Measurements from ENCODE around the gene KLF17.

The KLF17 gene, protein sequence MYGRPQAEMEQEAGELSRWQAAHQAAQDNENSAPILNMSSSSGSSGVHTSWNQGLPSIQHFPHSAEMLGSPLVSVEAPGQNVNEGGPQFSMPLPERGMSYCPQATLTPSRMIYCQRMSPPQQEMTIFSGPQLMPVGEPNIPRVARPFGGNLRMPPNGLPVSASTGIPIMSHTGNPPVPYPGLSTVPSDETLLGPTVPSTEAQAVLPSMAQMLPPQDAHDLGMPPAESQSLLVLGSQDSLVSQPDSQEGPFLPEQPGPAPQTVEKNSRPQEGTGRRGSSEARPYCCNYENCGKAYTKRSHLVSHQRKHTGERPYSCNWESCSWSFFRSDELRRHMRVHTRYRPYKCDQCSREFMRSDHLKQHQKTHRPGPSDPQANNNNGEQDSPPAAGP

DNA sequence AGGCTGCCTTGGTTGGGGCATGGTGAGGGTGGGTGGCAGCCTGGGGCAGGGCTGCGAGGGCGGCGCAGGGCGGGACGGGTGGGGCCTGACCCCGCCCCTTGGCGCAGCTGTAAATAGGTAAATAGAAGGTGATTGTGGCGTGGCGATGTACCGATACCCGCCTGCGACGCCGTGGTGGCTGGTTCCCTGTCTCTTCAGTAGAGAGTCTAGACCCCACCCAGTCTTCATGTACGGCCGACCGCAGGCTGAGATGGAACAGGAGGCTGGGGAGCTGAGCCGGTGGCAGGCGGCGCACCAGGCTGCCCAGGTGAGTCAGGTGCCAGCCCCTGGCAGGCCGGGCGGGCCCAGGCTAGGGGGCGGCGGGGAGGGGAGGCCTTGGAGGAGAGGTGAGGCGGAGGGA is at the start of gene KLF17:
Gene KLF17, plus strand, starts transcription at position 140 of the 400 bp plus-strand sequence. Its CDS starts 87 bp downstream, at position 227.
- no peak for DNase-seq

DNA sequence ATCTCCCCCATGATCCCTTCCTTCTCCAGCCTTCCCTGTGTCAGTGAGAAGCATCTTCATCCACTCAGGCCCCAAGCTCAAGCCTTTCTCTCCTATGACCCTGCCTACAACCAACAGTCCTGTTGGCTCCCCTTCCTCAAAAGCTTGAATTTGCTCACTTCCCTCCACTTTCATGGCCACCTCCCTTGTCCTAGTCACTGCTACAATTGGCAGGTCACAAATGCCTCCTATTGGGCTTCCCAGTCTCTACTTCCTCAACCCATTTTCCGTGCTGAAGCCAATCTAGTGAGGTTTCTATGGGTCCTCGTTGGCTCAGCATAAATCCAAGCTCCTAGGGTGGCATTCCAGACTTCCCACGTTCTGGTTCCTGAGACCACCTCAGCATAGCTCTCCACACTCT is 47.2 kb upstream of the KLF17 start:
- no peak for DNase-seq

DNA sequence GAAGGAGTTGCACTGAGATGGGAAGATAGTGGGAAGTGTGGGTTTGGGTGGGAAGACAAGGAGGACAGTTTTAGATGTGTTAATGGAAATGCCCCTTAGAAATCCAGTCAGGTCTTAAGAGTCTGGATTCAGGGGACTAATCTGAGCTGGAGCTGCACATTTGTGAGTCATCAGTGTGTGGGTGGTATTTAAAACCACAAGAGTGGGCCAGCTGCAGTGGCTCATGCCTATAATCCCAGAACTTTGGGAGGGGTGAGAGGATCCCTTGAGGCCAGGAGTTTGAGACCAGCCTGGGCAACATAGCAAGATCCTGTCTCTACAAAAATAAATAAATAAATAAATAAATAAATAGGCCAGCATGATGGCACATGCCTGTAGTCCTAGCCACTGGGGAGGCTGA is 46.4 kb upstream of the KLF17 start:
- DNase-seq, result no peak

DNA sequence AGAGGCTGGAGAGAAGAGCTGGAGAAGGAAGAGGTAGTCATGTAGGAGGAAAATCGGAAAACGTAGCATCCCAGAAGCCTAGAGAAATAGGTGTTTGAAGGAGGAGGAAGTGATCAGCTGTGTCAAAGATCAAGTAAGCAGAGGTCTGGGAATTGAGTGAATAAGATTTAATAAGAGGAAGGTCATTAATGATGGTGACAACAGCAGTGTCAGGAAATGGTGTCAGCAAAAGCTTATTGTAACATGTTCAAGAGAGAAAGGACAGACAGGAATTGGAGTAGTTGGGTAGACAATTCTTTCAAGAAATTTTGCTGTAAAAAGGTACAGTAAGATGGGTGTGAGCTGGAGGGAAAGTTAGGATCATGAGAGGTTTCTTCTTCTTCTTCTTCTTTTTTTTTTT is 45.8 kb upstream of the KLF17 start:
- no peak for DNase-seq

DNA sequence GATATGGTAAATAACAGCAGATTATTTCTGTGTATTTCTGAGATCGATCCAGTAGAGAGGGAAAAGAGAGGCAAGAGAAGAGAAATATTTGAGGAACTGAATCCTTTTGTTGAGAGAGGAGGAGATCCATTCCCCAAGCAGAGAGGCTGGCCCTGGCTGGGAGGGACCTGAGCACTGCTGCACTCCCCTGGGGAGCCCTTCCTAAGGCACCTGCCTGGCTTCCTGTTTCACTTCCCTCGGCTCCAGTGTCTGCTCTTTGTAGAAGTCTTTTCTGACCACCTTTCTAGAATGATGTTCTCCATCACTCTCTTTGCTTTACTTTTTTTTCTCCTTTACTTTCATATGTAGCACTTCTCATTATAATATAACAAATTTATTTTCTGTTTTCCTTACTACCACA is 45.1 kb upstream of the KLF17 start:
- DNase-seq, result no peak

DNA sequence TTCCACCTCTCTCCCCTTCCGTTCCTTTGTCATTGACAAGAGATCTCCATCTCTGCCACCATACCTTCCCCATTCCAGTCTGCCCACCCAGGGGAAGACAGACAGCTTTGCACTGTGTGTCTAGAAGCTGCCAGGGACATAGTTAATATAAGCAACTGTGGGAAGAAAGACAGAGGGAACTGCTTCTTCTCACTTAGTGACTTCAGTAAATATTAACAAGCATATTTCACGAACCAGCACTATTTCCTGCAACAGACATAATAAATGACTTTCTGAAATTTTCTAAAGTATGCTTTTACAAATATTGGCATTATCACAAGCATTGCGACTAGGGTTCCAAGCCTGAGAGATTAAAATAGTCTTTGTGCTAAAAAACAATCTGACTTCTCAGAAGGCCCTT is 44.2 kb upstream of the KLF17 start:
- no peak for DNase-seq

DNA sequence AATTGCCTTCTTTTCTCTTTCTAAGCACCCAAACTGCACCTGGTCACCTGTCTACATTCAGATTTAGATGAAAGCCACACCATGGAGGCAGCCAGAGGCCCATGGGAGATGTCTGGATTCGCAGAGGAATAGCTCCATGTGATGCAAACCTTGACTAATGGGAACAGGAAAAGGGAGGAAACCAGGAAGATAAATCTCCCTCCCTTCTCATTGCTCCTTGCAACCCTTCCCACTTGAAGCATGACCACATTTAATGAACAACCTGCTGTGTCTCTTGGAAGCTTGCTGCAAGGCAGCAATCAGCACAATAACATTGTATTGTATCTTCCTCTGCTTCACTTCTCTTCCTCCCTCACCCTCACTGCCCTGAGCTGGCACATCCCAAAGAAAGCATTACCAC is 42.6 kb upstream of the KLF17 start:
- DNase-seq, result no peak

DNA sequence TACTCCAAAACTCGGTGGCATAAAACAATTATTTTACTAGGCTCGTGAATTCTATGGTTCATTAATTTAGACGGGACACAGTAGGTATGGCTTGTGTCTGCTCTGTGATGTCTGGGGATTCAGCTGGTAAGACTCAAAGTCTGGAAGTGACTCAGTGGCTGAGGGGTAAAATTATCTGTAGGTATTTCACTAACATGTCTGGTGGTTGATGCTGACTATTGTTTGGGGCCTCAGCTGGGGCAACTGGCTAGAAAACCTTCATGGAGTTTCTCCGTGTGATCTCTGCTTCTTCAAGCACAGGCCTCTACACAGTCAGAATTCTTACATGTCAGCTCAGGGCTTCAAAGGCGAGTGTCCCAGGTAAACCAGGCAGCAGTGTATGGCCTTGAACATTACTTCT is 41.2 kb upstream of the KLF17 start:
- no peak for DNase-seq

DNA sequence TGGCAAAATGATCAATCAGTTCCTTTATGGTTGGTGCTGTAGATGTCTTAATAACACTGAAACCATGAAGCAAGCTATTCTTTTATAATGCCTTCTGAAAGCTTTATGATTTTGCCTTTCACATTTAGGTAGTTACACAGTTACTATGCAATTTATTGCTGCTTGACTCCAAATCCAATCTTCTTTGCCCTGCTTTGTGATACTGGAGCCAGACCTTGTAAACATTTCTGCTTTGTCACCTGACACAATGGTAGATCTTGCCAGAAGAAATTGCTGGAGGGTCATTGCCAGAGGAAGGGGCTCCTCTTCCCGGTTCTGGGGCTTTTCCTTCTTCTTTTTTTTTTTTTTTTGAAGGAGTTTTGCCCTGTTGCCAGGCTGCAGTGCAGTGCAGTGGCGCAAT is 40.5 kb upstream of the KLF17 start:
- DNase-seq, result no peak

DNA sequence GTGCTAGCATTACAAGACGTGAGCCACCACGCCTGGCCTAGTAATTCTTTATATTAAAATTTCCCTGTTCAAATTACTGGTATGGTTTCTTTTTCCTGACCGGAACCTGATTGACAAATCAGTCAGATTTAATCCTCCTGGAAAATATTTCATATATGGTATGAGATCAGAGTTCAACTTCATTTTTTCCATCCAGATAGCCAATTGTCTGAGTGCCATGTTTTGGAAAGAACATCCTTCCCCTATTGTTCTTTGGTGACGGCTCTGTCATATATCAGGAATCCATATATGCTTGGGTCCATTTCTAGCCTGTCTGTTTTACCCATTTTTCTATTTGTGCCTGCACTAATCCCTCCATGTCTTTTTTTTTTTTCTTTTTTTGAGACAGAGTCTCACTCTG is 39.1 kb upstream of the KLF17 start:
- no peak for DNase-seq

DNA sequence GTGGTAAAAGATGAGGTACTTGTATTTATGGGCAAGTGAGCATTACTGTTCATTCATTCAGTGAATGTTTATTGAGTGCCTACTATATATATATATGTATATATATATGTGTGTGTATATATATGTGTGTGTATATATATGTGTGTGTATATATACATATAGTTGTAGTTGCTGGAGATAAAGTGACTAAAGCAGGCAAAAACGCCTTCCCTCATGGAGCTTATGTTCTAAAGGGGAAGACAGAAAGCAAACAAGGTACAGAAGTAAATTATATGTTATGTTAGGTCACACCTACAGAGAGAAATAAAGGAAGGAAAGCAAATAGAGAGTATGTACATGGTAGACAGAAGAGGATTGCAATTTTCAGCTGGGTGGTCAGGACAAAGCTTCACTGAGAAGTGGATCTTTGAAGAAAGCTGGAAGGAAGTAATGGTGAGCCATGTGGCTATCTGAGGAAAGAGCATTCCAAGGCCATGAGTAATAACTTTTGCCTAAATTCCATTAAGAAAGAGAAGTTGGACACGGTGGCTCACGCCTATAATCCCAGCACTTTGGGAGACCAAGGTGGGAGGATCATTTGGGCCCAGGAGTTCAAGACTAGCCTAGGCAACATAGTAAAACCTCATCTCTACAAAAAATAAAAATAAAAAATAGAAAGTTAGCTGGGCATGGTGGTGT is 33.5 kb upstream of the KLF17 start:
- DNase-seq, result no peak

DNA sequence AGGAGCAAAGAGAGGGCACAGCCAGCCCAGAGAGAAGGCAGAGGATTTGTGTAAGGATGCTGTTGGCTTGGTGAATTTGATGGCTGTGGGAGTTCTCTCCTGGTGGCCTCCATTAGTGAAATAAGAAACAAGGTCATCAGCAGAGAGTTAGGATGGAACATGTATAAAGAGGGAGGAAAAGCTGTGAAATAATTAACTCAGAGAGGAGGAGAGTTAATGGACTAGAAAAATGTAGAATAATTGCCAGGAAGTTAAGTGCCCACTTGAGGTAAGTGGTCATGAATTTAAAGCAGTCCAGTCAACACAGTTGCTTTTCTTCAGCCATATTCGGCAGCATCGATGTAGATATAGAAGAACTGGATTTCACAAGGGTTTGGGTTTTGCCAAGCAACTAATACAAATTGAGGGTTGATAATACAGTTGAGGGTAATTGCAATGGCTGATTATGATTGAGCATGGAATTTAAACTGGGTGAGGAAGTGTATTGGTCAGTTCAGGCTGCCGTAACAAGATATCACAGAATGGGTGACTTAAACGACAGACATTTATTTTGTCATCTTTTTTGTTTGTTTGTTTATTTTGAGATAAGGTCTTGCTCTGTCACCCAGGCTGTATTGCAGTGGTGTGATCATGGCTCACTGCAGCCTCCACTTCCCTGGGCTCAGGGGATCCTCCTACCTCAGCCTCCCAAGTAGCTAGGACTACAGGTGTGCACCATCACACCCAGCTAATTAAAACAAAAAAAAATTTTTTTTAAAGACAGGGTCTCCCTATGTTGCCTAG is 31.7 kb upstream of the KLF17 start:
- DNase-seq, result no peak

DNA sequence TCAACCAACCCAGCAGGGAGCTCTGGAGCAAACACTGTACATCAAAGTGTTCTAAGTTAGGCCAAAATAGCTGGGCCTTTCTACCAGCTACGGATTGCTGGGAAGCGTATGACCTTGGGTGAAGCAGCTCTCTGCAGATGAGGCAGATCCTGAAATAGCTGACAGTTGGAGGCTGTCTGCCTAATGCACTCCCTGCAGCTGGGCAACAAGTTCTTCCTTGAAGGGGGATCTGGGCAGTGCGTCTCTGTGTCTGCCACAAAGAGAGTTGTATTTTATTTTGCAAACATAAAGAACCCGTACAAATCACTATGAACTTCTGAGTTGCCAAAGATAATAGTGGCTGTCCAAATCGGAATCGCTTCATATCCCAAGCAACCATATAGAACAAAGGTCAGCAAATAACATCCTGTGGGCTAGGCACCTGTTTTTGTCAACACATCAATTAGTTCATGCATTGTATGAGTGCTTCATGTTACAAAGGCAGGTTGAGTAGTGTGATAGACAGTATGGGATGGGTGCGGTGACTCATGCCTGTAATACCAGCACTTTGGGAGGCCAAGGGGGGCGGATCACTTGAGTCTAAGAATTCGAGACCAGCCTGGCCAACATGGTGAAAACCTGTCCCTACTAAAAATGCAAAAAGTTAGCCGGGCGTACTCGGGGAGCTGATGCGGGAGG is 29.1 kb upstream of the KLF17 start:
- no peak for DNase-seq

DNA sequence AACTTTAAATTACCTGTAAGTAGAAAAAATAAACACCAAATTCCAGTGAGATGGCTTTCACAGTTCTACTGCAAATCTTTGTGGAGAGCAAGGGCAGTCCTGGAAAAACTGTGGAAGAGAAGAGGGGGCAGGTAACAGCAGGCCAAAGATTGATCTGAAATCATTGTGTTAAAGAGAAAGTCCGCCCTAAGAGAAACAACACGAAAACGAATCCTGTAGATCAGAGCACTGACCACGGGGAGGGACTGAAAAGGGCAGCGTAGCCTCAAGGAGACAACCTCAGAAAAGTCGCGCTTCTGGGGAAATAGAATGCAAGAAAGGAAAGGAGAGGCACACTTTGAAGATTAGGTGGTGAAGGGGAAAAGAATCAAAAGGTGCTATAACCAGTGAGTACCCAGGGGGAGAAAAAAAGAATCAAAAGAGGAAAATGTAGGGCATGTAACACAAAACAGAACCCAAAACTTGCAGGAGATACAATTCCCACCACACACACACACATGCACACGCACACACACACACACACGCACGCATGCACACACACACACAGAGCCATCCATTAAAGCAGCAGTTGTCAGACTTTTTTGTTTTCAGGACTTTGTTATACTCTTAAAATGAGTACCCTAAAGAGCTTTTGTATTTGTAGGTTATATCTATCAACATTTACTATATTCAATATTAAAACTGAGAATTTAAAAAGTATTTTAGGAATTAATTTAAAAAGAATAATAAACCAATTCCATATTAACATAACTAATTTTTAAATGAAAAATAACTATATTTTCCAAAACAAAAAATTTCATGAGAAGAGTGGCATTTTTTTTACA is 28.0 kb upstream of the KLF17 start:
- no peak for DNase-seq

DNA sequence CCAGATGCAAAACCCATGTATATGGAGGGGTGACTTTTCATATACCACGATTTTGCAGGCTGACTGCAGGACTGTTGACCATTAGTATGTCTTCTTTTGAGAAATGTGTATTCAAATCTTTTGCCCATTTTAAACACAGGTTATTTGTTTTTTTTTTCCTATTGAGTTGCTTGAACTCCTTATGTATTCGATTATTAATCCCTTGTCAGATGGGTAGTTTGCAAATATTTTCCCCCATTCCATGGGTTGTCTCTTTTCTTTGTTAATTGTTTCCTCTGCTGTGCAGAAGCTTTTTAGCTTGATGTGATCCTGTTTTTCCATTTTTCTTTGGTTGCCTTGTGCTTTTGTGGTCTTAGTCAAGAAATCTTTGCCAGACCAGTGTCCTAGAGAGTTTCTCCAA is 24.6 kb upstream of the KLF17 start:
- DNase-seq, result no peak

DNA sequence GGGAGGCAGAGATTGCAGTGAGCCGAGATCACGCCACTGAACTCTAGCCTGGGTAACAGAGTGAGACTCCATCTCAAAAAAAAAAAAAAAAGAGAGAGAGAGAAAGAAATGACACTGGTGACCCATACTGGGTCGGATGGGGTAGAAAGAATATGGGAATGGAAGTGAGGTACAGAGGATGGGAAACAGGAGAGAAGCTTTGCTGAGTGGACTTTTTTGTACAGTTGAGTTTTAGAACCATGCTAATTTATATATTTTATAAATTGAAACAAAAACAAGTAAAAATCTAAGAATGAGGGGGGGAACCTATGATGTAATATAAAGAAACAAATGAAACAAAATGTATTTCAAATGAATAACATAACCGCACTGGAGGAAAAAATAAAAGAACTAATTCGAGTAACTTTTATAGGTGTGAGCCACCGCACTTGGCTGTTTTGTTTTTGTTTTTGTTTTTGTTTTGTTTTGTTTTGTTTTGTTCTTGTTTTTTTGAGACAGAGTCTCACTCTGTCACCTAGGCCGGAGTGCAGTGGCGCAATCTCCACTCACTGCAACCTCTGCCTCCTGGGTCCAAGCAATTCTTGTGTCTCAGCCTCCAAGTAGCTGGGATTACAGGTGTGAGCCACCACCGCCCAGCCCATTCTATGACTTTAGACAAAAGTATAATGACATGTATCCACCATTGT is 18.3 kb upstream of the KLF17 start:
- DNase-seq, result no peak

DNA sequence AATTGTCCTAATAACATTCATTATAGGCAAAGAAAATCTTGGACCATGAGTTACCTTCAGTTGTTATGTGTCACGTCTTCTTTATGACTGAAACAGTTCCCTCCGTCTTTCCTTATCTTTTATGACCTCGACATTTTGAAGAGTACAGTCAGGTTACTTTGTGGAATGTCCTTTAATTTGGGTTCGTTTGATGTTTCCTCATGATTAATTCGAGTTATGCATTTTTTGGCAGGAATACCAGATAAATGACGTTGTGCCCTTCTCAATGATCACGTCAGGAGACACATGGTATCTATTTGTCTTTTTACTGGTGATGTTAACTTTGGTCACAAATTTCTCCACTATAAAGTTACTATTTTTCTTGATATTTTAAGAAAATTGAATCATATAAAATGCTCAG is 17.3 kb upstream of the KLF17 start:
- no peak for DNase-seq

DNA sequence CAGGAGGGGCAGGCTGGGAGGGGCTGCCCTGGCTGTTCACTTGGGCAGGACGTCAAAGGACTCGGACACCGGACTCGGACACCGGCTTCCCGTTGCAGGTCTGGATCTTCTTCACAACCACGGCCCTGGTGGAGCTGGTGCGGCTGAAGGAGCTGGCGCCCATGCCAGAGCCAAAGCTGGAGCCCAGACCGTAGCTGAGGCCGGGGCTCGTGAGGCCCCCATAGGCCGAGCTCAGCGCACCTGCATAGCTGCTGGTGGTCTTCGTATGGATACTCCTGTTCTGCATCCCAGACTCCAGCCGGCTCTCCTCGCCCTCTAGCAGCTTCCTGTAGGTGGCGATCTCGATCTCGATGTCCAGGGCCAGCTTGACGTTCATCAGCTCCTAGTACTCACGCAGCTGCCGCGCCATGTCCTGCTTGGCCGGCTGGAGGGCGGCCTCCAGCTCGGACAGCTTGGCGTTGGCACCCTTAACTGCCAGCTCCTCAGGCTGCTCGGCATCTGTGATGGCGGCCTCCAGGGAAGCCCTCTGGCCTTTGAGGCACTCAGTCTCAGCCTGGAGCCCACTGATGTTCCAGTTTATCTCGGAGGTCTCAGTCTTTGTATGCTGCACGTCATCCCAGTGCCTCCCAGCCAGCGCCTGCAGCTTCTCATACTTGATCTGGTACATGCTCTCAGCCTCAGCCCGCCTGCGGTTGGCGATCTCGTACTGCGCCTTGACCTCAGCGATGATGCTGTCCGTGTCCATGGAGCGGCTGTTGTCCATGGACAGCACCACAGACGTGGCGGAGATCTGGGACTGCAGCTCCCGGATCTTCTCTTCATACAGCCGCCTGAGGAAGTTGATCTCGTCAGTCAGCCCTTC is 15.1 kb upstream of the KLF17 start:
- no peak for DNase-seq

DNA sequence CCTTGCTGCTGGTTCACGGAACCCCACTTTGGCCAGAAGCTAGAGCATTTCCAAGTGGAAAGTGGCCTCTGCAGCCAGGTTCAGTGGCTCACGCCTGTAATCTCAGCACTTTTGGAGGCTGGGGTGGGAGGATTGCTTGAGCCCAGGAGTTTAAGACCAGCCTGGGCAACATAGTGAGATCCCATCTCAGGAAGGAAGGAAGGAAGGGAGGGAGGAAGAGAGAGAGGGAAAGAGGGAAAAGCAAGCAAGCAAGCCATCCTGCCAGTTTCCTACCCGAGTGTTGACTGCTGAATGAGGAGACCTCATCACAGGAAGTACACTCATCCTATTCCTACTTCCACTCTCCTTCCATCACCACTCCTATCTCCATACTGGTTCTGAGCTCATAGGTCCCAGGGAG is 12.8 kb upstream of the KLF17 start:
- DNase-seq, result no peak

DNA sequence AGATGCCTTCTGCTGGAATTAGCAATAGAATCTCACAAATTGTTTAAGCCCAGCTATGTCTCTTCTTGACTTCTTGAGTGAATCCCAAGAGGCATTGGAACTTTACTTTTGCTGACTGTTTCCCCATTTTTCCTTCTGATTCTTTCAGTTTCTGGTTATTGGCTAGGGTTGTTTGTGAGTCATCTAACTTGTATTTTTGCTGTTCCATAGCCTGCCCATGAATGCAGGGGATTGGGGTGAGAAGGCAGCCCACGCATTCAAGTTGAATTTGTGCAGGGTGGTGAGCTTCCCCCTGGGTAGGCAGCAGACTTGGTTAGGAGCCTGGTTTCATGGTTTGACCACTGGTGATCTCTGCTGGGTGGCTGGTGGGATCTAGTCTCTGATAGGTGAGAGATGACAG is 10.4 kb upstream of the KLF17 start:
- DNase-seq, result no peak

DNA sequence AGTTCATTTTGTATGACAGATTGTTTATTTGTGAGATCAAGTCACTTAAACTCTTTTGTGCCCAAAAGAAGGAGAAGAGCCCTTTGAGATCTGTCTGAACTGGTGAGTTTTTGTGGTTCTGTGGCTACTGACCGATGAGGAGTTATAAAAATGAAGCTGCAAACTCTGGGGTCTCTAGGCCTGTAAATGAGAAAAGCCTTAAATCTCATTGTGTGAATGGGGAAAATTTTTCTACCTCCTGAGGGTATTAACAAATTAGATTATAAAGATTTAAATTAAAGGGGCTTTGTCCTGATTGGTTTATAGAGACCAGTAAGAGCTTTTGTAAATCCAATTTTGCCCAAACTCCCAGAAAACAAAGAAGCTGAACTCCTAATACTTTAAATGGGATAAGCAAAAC is 9.7 kb upstream of the KLF17 start:
- DNase-seq, result no peak
